Frontal cortex (tissue), 4 donors: Measurements from ENCODE around the gene SLC9A8. TPM values are rescaled to one million over a fixed set of nuclear protein-coding genes. Genes with fewer than 3 reads are reported as not detected.

Experiments used
- DNase-seq, 2 donors: peaks; one replicate each; pipeline ENCODE4 v3.0.0; 2012; ENCODE audit warnings: low spot score in 2 of 2
- FAIRE-seq: peaks from 2 replicates; lab custom pipeline; 2012; peaks lifted over from hg19 to GRCh38; lab: Jason Lieb, UNC
- total RNA-seq: library from RNA; depleted of rRNA; stranded (reverse); fragments of >200 nt; gene quantifications from one replicate; pipeline ENCODE4 v1.2.3, GENCODE V29; 2014
- donor health status: control.
- donor health status: control.
- donor health status: control.

The SLC9A8 gene
- total RNA-seq, 1 donor from 2014 or later = 4.5 TPM

- no peak for DNase-seq
- FAIRE-seq = no peak
Measured at GRCh38 chr20:49907405-49908257, 95.0 kb downstream of the SLC9A8 start.

DNA sequence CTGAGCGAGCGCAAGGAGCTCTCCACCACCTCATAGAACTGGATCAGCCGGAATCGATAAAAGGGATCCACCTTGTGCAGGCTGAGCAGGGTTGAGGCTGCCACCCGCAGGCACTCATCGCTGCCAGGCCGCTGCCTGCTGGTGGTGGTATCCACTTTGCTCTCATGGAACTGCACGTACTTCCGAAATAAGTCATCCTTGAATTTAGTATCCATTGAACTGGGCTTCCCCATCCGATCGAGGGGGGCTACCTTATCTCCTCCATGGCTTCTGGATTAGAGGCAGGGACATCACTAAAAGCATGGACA lies 95.6 kb downstream of the SLC9A8 start:
- FAIRE-seq (no peak), DNase-seq (no peak)

DNA sequence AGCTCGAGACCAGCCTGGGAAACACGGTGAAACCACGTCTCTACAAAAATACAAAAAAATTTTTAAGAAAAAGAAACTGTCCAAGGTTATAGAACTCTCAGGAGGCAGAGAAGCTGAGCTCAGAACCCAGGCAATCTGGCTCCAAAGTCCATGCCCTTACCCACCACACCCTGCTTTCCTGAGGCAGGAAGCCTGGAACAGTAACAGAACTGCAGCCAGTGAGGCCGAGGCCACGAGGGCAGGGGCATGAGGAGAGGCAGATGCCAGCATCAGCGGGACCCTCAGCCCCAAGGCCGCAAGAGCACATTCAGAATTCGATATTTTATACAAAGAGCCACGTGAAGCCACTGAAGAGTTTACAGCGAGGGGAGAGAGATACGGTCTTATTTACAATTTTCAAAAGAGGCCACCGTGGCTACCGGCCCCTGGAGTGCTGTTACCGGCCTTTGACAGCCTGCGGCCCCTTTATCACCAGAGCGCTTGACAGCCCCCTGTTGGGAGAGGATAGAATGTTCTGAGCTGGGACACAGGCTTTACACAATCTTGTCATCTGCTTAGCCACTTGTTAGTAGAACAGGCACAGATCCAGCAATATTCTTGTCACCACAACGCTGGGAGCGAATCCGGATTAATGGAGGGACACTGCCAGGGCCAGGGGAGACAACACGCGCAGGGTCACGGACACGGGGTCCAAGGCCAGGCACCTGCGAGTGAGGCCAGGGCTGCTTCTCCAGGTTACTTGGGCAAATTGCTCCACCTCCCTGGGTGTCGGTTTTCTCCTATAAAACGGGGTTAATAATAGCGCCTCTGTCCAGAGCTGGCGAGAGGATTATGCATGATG lies 97.1 kb downstream of the SLC9A8 start:
- FAIRE-seq (no peak), DNase-seq (peak in 1 of 2 donors; percentile 63)

- FAIRE-seq = no peak
- DNase-seq = no peak
Measured at GRCh38 chr20:49910340-49910706, 97.7 kb downstream of the SLC9A8 start.

DNA sequence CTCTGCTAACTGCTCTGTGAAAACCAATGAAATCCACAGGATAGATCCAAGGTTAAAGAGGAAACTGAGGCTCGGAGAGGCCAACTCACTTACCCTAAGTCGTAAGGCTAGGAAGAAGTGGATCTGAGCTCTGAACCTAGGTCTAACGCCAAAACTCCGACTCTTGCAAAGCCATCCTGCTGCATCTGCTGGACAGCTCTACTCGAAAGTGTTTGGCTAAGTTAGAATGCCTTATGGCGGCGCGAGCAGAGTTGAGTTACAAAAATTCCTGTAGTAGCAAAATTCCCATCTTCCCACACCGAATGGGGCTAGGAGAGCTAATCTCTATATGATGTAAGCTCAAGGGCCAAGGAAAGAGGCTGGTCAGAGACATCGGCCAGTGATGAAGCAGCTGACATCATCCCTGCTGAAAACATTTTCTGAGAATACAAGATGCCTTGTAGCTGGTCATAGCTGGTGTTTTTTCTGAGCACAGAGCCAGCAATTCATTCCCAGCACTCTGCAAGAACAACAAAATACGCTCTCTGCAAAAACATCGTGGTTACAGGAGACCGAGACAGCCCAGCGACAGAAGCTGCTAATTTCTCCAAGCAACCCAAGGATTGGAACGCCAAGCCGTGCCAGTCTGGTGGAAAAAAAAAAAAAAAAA lies 100.9 kb downstream of the SLC9A8 start:
- FAIRE-seq (no peak), DNase-seq (peak in 1 of 2 donors; percentile 57)

DNA sequence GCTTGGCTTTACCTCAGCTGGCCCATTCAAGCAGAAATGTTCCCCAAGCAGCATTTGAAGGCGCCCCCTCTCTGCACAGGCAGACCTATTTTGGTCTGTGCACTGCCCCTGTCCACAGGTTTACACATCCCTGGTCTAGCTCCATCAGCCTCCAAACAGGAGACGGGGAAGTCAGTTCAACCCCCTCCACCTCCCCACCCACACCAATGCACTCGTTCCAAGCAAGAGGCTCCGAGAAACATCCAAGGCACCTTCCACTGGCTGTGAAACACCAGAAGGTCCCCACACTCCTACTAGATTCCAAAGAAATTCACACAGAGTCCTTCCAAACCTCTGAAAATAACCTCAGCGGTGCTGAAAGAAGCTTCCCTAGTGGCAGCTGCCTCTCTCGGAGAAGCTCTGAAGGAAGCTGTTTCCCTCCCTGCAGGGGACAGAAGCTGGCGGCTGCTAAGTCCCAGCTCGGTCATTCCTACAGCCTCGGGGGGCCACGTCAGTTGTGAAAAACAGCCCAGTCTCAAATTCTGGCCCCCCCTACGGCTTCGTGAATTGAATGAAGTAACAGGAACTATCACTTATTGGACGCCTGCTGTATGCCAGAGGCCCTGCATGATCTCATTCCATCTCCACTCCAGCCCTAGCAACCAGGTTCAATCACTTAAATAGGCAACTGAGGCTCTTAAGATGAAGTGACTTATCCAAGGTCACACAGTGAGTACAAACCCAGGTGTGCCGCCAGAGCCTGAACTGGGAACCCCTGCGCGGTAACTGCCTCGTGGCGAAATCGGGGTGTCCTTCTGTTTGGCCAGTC lies 101.9 kb downstream of the SLC9A8 start:
- FAIRE-seq (no peak), DNase-seq (no peak)

- DNase-seq = no peak
- no peak for FAIRE-seq
Measured at GRCh38 chr20:49915118-49915379, 102.4 kb downstream of the SLC9A8 start.

GRCh38 chr20:49915380-49916145 lies 102.9 kb downstream of the SLC9A8 start, which contains the start of gene SPATA2:
TSS of gene SPATA2 (minus strand) at chr20:49915529. CDS start at chr20:49908490, 7,039 bp downstream.
- FAIRE-seq (no peak), DNase-seq (peak; percentile 93 to 94)

GRCh38 chr20:49916146-49917002 lies 103.7 kb downstream of the SLC9A8 start:
- DNase-seq (no peak), FAIRE-seq (no peak)

DNA sequence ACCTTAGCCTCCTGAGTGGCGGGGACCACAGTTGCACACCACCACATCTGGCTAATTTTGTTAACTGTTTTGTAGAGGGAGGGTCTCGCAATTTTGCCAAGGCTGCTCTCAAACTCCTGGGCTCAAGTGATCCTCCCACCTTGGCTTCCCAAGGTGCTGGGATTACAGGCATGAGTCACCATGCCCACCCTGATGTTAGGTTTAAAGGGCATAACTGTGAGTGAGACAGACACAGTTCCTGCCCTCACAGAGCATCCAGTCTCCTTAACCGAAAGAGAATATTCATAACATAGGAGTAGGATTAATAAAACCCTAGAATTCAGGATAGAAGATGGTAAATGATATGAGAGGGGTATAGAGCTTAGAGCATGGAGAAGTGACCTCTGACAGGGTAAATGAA lies 105.8 kb downstream of the SLC9A8 start:
- no peak for DNase-seq
- FAIRE-seq = no peak

- no peak for DNase-seq
- FAIRE-seq = no peak
Measured at GRCh38 chr20:49919009-49919408, 106.4 kb downstream of the SLC9A8 start.

DNA sequence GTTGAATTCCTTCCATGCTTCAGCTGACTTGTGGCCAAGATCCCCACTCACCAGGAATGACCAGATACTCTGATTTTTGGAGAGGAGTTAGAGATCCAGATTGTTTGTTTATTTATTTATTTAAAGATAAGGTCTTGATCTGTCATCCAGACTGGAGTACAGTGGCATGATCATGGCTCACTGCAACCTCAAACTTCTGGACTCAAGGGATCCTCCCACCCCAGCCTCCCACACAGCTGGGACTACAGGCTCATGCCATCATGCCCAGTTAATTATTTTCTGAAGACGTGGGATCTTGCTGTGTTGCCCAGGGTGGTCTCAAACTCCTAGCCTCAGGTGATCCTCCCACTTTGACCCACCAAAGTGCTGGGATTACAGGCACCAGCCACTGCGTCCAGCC lies 106.8 kb downstream of the SLC9A8 start:
- FAIRE-seq = no peak
- no peak for DNase-seq

DNA sequence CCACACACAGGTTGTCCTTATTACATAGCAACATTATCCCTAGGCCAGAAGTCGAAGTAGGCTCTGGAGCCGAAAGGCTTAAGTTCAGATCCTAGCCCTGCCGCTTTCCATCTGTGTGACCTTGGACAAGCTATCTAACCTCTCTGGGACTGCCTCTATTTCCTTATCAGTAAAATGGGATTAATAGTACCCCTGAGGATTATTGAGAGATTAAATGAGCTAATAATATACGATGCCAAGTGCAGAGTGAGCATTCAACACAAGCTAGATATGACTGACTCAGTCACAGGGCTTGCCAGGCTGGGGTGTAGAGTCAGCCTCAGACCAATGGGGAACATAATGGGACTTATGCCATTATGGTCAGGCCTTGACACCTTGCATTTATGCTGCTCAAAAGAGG lies 111.6 kb downstream of the SLC9A8 start:
- FAIRE-seq = no peak

DNA sequence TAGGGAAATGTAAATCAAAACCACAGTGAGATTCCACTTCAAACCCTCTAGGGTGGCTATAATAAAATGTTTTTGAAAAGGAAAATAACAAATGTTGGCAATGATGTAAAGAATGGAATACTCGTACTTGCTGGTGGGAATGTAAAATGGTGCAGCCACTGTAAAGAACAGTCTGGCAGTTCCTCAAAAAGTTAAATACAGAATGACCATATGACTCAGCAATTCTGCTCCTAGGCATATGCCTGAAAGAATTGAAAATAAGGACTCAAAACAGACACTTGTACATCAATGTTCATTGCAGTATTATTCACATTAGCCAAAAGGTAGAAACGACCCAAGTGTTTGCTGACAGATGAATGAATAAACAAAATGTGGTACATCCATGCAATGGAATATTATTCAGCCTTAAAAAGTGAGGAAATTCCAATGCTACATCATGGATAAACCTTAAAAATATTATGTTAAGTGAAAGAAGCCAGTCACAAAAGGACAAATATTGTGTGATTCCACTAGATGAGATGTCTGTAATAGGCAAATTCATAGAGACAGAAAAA lies 113.3 kb downstream of the SLC9A8 start:
- FAIRE-seq = no peak
- DNase-seq = no peak

More for the DNA sequence above, 111.6 kb downstream of the SLC9A8 start:
- no peak for DNase-seq

DNA sequence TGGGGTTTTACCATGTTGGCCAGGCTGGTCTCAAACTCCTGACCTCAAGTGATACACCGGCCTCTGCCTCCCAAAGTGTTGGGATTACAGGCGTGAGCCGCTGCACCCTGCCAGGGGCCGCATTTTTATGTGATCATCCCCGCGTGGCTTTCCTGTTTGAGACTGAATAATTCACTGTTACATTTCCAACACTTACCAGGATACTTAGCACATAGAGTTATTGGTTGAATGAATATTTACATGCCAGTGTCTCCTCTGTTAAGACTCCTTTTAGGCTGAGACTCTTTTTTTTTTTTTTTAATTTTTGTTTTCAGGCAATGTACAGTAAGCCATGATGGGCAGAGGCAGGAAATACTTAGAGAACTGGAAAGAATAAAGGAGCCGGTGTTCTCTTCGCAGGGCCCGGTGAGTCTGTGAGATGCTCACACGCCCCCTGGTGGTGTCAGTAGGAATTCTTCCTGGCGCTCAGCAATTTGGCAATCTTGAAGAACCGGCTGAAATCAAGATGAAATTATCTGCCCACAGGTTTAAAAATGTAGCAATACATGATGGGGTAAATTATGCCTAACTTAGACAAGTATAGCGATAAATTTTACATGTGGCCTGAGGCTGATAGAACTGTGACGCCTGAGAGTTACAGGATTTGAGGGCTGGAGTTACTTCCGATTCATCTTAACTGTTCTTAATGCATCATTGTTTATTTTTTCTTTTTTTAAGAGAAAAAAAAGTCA lies 115.9 kb downstream of the SLC9A8 start:
- peak; percentile 73 to 75 for DNase-seq
- FAIRE-seq = no peak

DNA sequence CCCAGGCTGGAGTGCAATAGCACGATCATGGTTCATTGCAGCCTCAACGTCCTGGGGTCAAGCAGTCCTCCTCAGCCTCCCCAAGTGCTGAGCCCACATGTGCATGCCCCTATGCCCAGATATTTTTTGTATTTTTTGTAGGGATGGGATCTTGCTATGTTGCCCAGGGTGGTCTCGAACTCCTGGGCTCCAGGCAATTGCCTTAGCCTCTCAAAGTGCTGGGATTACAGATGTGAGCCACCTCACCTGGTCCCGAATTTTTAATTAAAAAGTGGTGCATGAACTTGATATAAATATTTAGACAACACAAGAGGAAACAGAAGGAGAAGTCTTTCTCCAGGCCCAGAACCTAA lies 116.5 kb downstream of the SLC9A8 start:
- FAIRE-seq = no peak

GRCh38 chr20:49935746-49936152 lies 123.1 kb downstream of the SLC9A8 start:
- DNase-seq = no peak
- FAIRE-seq = no peak

More for the DNA sequence above, 116.5 kb downstream of the SLC9A8 start:
- no peak for DNase-seq
